Mucosa of descending colon (tissue), 3 donors: ENCODE results near the gene OR10AD1. TPM values are rescaled to one million over a fixed set of nuclear protein-coding genes. Genes with fewer than 3 reads are reported as not detected.

Experiments
- ATAC-seq: fragments of 200-7000 bp; cut with Tn5 transposase; one replicate; pipeline ENCODE4 v1.9.1; 2020; ENCODE audit warnings: mild to moderate bottlenecking, moderate library complexity
- DNase-seq, 3 donors: peaks; one replicate each; pipeline ENCODE4 v3.0.0-alpha.2; 2020
- H3K36me3 ChIP-seq: fragments of 200-600 bp; one replicate; pipeline ENCODE4 v1.8.0; 2021; ENCODE audit warnings: low read depth, mild to moderate bottlenecking
- H3K4me1 ChIP-seq: fragments of 200-600 bp; one replicate; pipeline ENCODE4 v1.8.0; 2021; ENCODE audit warnings: low read depth, mild to moderate bottlenecking
- H3K4me3 ChIP-seq: fragments of 200-600 bp; one replicate; pipeline ENCODE4 v1.8.0; 2021; ENCODE audit warnings: mild to moderate bottlenecking
- H3K9me3 ChIP-seq: fragments of 200-600 bp; one replicate; pipeline ENCODE4 v1.8.0; 2021; ENCODE audit warnings: mild to moderate bottlenecking
- CTCF ChIP-seq: fragments of 200-600 bp; IDR thresholded peaks from one replicate; pipeline ENCODE4 v1.8.0; 2022; ENCODE audit warnings: antibody characterized with exemption, mild to moderate bottlenecking
- intact Hi-C, 2 donors: fragments of 100-400 bp; cut with DNase I in 1 of 2; cut with micrococcal nuclease in 1 of 2; formaldehyde crosslinking; loops; one replicate each; pipeline versions ENCODE4 v1.11.0 to v1.11.1; 2022; cut with DNase I, micrococcal nuclease
- total RNA-seq, 3 donors: library from RNA; stranded (reverse); fragmentation: NEBNext Ultra II Directional in 2 of 3; extraction: Animal tissue kit (Norgen Biotek cat#: 25700) in 2 of 3; gene quantifications; one replicate each; pipeline versions ENCODE4 v1.2.1 to v1.2.4, GENCODE V29; 2021 to 2023
- donor health status: DM: no; HTN: no; CAD: no; lungs with moderate emphysema.
- donor health status: DM: no; HTN: no; CAD: no.
- donor health status: DM: no; HTN: yes; CAD: no.

The OR10AD1 gene
- total RNA-seq, 3 donors from 2014 or later, result not detected

DNA sequence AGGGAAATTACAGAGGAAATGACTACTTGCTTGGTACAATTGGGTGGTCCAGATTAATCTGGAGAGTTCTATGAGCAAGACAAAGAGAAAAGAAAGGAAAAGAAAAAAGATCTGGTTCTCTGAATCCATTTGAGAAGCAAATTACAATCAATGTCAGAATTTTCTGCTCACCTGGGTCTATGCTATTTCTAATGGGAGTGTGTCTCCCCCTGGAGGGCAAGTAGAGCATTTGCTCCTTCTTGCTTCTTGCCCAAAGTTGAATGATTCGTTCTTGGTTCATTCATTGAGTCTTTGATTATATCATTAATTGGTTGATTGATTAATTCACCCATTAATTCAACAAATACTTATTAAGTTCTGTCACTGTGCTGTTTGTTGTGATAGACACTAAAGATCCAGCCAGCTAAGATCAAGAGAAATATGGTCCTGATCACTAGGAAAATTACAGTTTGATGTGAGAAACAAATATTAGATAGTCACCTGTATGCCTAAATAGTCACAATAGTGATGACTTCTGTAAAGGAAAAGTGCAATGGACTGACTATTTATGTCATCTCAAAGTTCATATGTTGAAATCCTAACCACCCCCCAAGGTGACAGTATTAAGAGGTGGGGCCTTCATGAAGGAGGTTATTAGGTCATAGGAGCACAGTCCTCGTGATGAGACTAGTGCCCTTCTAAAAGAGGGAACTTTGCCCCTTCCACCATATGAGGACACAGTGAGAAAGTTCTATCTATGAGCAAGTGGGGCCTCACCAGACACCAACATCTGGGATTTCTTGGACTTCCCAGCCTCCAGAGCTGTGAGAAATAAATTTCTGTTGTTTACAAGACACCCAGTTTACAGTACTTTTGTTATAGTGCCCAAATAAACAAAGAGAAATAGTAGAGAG lies 37.8 kb downstream of the OR10AD1 start:
- Histone ChIP-seq H3K4me1 (no peaks in the 10 kb centered on the region), H3K4me3 (no peak overlapping the region), H3K36me3 (no peaks in the 10 kb centered on the region), H3K9me3 (no peaks in the 10 kb centered on the region)
- ATAC-seq, result peak; percentile 67
- intact Hi-C loops, result loop anchor here in 1 of 2 donors (10.0 kb wide), 1 partner anchor 81 kb away; no protein-coding TSS in a partner anchor
- DNase-seq, result peak in 1 of 3 donors; percentile 23
- TF ChIP-seq CTCF, result peak; percentile 84

DNA sequence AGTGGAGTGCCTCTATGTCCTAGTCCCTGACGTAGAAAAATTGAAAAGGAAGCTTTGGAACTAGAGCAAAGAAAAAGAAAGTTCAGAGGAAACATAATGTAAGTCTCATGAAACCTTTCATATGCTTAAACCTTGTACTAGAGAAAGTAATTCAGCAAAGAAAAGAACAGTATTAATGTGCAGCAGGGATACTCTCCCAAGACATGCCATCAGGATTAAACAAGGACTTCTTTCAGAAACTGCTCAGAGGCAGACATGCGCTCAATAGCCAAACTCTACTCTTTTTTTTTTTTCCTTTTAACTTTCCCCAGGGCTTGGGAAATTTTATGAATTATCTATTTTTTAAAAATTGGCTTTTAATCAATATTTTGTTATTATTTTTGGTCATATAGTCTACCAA lies 38.6 kb downstream of the OR10AD1 start:
- intact Hi-C loops, result loop anchor here in 1 of 2 donors (10.0 kb wide), 1 partner anchor 80 kb away; no protein-coding TSS in a partner anchor
- Histone ChIP-seq H3K36me3 (no peaks in the 10 kb centered on the region), H3K4me1 (no peaks in the 10 kb centered on the region), H3K4me3 (no peak overlapping the region), H3K9me3 (no peaks in the 10 kb centered on the region)
- ATAC-seq (no peak), DNase-seq (no peak)
- no peak for TF ChIP-seq CTCF

GRCh38 chr12:48163150-48163747 lies 39.8 kb downstream of the OR10AD1 start:
- ATAC-seq (no peak), DNase-seq (no peak)
- Histone ChIP-seq H3K36me3 (no peaks in the 10 kb centered on the region), H3K4me3 (no peak overlapping the region), H3K9me3 (no peaks in the 10 kb centered on the region), H3K4me1 (no peaks in the 10 kb centered on the region)
- intact Hi-C loops, result loop anchor here in 1 of 2 donors (10.0 kb wide), 1 partner anchor 78 kb away; no protein-coding TSS in a partner anchor
- no peak for TF ChIP-seq CTCF

- no peak for ATAC-seq
- intact Hi-C loops, result loop anchor here in 1 of 2 donors (10.0 kb wide), 1 partner anchor 76 kb away; no protein-coding TSS in a partner anchor
Observed at GRCh38 chr12:48160807-48161206, 42.3 kb downstream of the OR10AD1 start.

DNA sequence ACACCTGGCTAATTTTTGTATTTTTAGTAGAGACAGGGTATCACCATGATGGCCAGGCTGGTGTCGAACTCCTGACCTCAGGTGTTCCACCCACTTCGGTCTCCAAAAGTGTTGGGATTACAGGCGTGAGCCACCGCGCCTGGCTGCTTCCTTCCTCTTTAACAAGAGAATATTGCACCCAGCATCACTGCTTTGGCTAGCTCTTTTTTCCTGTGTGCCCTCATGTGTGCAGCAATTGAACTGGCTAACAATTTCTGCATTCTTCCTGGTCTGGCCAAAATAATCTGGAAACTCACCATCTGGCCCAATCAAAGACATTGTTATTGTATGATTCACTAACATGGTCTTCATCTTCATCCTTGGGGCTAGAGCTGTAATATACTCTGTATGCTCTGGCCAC lies 43.0 kb downstream of the OR10AD1 start:
- TF ChIP-seq CTCF, result no peak
- Histone ChIP-seq H3K4me3 (no peak overlapping the region), H3K4me1 (peaks cover 10% of the 10 kb centered on the region), H3K9me3 (no peaks in the 10 kb centered on the region), H3K36me3 (no peaks in the 10 kb centered on the region)
- no peak for ATAC-seq
- intact Hi-C loops, result loop anchor here in 1 of 2 donors (10.0 kb wide), 1 partner anchor 75 kb away; no protein-coding TSS in a partner anchor
- DNase-seq, result no peak

More at GRCh38 chr12:48160807-48161206, 42.3 kb downstream of the OR10AD1 start:
- DNase-seq, result no peak
- TF ChIP-seq CTCF, result no peak
- no peaks in the 10 kb centered on the region for H3K9me3 ChIP-seq
- no peaks in the 10 kb centered on the region for H3K36me3 ChIP-seq
- peaks cover 9% of the 10 kb centered on the region for H3K4me1 ChIP-seq
- H3K4me3 ChIP-seq, result no peak overlapping the region
